Erythroblast (primary cell): ENCODE data around the gene EXOC7.
A peak's percentile ranks its signal among the peaks of the same experiment; 100 is the strongest.

ENCODE experiments used
- DNase-seq, 2 experiments: peaks; one replicate each; lab custom pipeline; 2025; lab: John Stamatoyannopoulos, UW
- GATA1 ChIP-seq: IDR thresholded peaks from 2 replicates; pipeline ENCODE4 v1.6.1; 2011; ENCODE audit warnings: low read depth, mild to moderate bottlenecking, control low read depth, low read length, moderate library complexity
- POLR2A ChIP-seq: IDR thresholded peaks from 2 replicates; pipeline ENCODE4 v1.6.1; 2011; ENCODE audit warnings: mild to moderate bottlenecking, low read length

EXOC7 gene

DNA sequence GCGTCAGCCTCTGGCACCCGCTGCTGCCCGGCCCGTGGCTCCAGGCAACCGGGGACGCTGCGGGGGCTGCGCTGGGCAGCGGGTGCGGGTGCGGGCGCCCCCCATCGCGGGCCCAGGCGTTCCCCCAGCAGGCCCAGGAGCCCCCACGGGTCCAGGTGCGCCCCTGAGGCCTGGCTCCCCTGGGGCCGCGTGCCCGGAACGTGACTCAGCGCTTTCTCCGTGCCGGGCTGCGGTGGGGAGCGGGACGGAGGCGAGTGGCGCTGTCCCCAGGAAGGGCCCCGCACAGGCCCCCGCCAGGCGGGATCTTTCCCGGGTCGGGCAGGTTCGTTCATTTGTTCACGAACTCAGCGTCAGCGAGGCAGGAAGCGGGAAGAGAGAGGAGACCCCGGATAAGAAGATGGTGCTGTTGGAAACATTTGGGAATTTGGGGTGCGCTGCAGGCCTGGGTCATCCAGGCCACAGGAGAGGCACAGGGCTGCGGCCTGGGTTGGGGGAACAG lies 18.4 kb upstream of the EXOC7 start:
- no peak for TF ChIP-seq POLR2A
- DNase-seq, result peak; percentile 21 to 43

- peak in 1 of 2 experiments; percentile 36 for DNase-seq
- TF ChIP-seq GATA1 (no peak), POLR2A (no peak)
Observed at GRCh38 chr17:76120658-76121008, 17.0 kb upstream of the EXOC7 start.

- no peak for DNase-seq
- TF ChIP-seq POLR2A (no peak), GATA1 (no peak)
Observed at GRCh38 chr17:76119409-76120371, 16.1 kb upstream of the EXOC7 start.

DNA sequence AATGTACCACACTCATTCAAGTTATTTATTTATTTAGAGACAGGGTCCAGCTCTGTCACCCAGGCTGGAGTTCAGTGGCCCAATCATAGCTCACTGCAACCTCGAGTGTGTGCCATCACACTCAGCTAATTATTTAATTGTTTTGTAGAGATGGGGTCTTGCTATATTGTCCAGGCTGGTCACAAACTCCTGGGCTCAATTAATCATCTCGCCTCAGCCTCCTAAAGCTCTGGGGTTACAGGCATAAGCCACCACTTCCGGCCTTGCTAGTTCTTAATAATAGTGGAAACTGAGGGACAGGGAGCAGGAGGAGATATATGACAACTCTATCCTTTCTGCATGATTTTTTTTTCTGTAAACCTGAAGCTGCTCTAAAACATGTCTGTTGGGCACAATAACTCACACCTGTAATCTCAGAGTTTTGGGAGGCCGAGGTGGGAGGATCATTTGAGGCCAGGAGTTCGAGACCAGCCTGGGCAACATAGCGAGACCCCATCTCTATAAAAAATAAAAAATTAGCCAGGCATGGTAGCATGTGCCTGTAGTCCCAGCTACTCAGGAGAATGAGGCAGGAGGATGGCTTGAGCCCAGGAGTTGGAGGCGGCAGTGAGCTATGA lies 11.7 kb upstream of the EXOC7 start:
- TF ChIP-seq POLR2A (no peak), GATA1 (no peak)
- DNase-seq, result no peak

DNA sequence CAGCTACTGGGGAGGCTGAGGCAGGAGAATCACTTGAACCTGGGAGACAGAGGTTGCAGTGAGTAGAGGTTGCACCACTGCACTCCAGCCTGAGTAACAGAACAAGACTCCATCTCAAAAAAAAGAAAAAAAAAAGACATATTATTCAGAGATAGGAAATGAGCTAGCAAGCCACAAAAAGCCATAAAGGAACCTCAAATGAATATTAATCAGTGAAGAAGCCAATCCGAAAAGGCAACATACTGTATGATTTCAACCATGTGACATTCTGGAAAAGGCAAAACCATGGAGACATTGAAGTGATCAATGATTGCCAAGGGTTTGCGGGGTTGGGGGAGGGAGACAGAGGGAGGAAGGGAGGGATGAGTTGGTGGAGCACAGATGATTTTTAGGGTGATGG lies 8.4 kb upstream of the EXOC7 start:
- no peak for DNase-seq
- TF ChIP-seq GATA1, result no peak
- no peak for TF ChIP-seq POLR2A

DNA sequence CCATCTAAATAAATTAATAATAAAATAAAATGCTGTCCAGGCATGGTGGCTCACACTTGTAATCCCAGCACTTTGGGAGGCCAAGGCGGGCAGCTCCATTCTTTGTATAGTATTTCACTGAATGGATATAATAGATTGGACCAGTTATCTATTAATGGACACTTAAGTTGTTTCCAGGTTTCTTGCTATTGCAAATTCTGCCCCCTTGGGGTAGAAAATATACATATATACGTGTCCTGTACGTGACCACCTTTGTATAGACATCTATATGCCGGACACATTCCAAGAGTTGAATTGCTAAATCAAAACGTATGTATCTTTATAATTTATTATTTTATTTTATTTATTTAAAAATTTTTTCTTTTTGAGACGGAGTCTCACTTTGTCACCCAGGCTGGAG lies 3.9 kb upstream of the EXOC7 start:
- DNase-seq, result peak; percentile 44 to 59
- TF ChIP-seq POLR2A (no peak), GATA1 (no peak)

DNA sequence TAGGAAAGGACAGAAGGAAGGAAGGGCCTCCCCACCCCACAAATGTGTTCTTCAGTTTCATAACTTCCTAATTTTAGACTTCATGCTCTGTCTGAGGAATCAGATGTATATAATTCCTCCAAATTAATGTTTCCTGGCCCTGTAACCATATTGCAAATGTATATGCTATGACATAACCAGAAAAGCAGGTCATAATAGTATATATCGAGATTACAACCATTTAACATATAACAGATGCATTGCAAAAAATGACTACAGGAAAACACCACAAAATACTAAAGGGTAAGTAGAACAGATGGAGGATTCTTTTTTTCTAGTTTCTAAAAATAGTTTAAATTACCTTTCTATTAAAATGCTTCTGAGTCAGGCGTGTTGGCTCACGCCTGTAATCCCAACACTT lies 3.1 kb upstream of the EXOC7 start:
- no peak for DNase-seq
- TF ChIP-seq GATA1, result no peak
- TF ChIP-seq POLR2A, result no peak

- no peak for DNase-seq
- TF ChIP-seq GATA1 (no peak), POLR2A (no peak)
Observed at GRCh38 chr17:76104896-76105231, 1.3 kb upstream of the EXOC7 start.

- no peak for DNase-seq
- TF ChIP-seq GATA1, result no peak
- no peak for TF ChIP-seq POLR2A
Observed at GRCh38 chr17:76104140-76104895, 731 bp upstream of the EXOC7 start.

DNA sequence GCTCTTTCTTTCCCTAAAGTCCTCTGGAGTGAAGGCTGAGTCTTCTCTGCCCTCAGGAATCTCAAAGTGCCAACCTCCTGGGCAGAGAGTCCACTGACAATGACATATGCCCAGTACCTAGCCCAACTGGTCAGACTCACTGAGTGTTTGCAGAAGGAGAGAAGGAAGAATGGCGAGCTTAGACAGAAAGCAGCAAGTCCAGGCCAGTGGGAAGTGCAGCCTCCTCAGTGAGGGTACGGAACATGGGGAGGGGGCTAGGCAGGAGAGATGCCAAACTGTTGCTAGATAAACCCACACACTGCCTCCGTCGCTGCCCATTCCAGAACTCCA lies 678 bp downstream of the EXOC7 start:
- no peak for TF ChIP-seq POLR2A
- no peak for DNase-seq

- no peak for DNase-seq
- TF ChIP-seq POLR2A (no peak), GATA1 (no peak)
Observed at GRCh38 chr17:76097716-76098295, 5.8 kb downstream of the EXOC7 start.

DNA sequence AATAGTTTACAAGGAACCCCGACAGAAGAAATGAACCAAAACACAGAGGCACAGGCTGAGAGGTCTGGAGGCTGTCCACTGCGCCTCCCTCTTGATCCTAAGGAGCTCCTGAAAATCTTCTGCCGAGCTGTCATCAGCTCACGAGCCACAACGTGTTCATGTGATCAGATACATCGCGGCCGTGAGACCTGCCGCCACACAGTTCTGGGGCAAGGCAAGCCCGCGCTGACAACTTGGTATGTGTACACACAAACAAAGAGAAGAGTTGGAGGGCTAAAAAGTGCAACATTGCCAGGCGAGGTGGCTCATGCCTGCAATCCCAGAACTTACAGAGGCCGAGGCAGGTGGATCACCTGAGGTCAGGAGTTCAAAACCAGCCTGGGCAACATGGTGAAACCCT lies 7.6 kb downstream of the EXOC7 start:
- TF ChIP-seq POLR2A, result no peak
- TF ChIP-seq GATA1, result no peak
- DNase-seq, result no peak

GRCh38 chr17:76094046-76094445 lies 9.5 kb downstream of the EXOC7 start:
- DNase-seq, result no peak
- no peak for TF ChIP-seq POLR2A
- TF ChIP-seq GATA1, result no peak
